ENCODE measurements around the gene MAPK9.

DNA sequence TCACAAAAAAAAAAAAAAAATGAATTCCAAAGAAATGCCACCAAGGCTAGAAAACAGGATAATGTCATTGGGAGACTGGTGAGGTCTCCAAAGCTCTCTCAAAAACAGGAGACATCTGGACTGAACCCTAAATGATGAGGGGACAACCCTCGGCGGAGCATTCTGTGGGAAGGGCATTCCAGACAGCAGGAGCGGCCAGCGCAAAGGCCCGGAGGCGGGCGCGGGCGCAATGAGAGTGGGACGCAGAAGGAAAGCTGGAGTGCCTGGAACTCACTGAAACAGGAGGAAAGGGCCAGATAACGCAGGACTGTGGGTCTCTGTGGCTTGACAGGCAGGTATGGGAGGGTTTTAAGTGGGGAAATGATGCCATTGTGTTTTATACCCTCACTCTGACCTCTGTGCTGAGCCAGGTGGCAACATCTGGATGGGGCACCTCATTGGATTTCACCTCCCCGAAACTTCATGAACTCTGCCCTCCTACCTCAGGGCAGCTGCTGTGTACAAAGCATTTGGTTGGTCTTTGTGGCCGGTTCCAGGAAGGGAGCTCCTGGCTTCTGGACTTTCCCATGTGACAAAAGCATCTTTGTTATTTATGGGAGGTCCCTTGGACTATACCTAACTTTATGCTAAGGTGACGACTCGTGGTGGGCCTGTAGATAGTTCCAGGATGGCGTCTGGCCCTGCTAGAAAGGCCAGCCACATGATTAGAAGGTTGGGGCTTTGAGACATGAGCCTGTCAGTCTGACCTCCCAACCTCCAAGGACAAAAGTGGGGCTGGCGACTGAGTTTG lies 11.5 kb upstream of the MAPK9 start:
- TF ChIP-seq, protein P1, sequence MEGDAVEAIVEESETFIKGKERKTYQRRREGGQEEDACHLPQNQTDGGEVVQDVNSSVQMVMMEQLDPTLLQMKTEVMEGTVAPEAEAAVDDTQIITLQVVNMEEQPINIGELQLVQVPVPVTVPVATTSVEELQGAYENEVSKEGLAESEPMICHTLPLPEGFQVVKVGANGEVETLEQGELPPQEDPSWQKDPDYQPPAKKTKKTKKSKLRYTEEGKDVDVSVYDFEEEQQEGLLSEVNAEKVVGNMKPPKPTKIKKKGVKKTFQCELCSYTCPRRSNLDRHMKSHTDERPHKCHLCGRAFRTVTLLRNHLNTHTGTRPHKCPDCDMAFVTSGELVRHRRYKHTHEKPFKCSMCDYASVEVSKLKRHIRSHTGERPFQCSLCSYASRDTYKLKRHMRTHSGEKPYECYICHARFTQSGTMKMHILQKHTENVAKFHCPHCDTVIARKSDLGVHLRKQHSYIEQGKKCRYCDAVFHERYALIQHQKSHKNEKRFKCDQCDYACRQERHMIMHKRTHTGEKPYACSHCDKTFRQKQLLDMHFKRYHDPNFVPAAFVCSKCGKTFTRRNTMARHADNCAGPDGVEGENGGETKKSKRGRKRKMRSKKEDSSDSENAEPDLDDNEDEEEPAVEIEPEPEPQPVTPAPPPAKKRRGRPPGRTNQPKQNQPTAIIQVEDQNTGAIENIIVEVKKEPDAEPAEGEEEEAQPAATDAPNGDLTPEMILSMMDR (IDR thresholded peaks at IDR 0.05) = no peak
- TF ChIP-seq POLR2A (IDR thresholded peaks at IDR 0.05) = no peak

Measured in adrenal gland (tissue), 5 donors.